Thymus (tissue), 2 donors: ENCODE results near the gene SLCO6A1. TPM values are rescaled to one million over a fixed set of nuclear protein-coding genes. Genes with fewer than 3 reads are reported as not detected.

ENCODE experiments used
- polyA plus RNA-seq: library from polyadenylated mRNA; stranded (reverse); fragments of 200-250 nt; gene quantifications from one replicate; pipeline ENCODE4 v1.2.3, GENCODE V29; 2013
- total RNA-seq: library from RNA; stranded (reverse); fragments of 120-200 nt; gene quantifications from one replicate; pipeline ENCODE4 v1.2.4, GENCODE V29; 2013
- donor health status: healthy.

SLCO6A1 gene
- total and polyA plus RNA-seq, 2 donors, result 0.14 to 0.37 TPM

Other genes with a start within 250 kb of the SLCO6A1 start
- 1.0 TPM for gene SLCO4C1, start 202.7 kb downstream of the SLCO6A1 start, total RNA-seq
- gene SLCO4C1, start 202.7 kb downstream of the SLCO6A1 start, polyA plus RNA-seq, result 0.75 TPM